Urinary bladder (tissue), 4 donors: Measurements from ENCODE around the gene OCLN. TPM values are rescaled to one million over a fixed set of nuclear protein-coding genes. Genes with fewer than 3 reads are reported as not detected.
"Not testable (repeated sequence)": the region's sequence is repeated elsewhere in the genome, so short reads cannot be mapped to it uniquely, and the experiment has no call there.

Experiments used
- DNase-seq: peaks from one replicate; pipeline ENCODE4 v3.0.0-alpha.2; 2015; ENCODE audit errors: extremely low spot score
- H3K27ac ChIP-seq: one replicate; pipeline ENCODE4 v1.5.1; 2013; ENCODE audit warnings: low read depth, mild to moderate bottlenecking, moderate library complexity
- H3K36me3 ChIP-seq: one replicate; pipeline ENCODE4 v1.6.1; 2013; ENCODE audit warnings: mild to moderate bottlenecking, moderate library complexity; ENCODE audit not compliant: insufficient read depth
- H3K4me1 ChIP-seq: one replicate; pipeline ENCODE4 v1.6.1; 2013; ENCODE audit warnings: mild to moderate bottlenecking, moderate library complexity; ENCODE audit not compliant: insufficient read depth
- H3K4me3 ChIP-seq: one replicate; pipeline ENCODE4 v1.5.1; 2013; ENCODE audit warnings: low read depth, low read length
- WGBS: extraction: QIAGEN DNeasy Blood & Tissue Kit; methylation state at CpG from one replicate; pipeline ENCODE4 v1.1.7; 2013; 5-methylcytosine and 5-hydroxymethylcytosine counted together
- polyA plus RNA-seq: library from polyadenylated mRNA; stranded (reverse); fragments of 200-250 nt; gene quantifications from one replicate; pipeline ENCODE4 v1.2.3, GENCODE V29; 2013
- total RNA-seq: library from RNA; depleted of rRNA; stranded (reverse); fragments of >200 nt; gene quantifications from one replicate; pipeline ENCODE4 v1.2.3, GENCODE V29; 2014
- donor health status: healthy with polysubstance abuse.
- donor health status: healthy.

Gene OCLN
- total and polyA plus RNA-seq, 2 donors = 3.0 to 18.2 TPM

- not testable (repeated sequence) for H3K27ac ChIP-seq, H3K4me3 ChIP-seq, H3K36me3 ChIP-seq, DNase-seq, H3K4me1 ChIP-seq
- 88% methylated on average over 6 of the region's 6 CpGs for WGBS
Measured at GRCh38 chr5:69471516-69471915, 21.1 kb upstream of the OCLN start.

GRCh38 chr5:69472535-69473143 lies 20.0 kb upstream of the OCLN start:
- not testable (repeated sequence) for H3K27ac ChIP-seq, DNase-seq, H3K36me3 ChIP-seq, H3K4me3 ChIP-seq, H3K4me1 ChIP-seq
- WGBS = 88% methylated on average over 16 of the region's 16 CpGs

GRCh38 chr5:69477170-69477569 lies 15.4 kb upstream of the OCLN start:
- Histone ChIP-seq H3K4me3 (no peak overlapping the region), H3K36me3 (no peaks in the 10 kb centered on the region), H3K4me1 (no peaks in the 10 kb centered on the region), H3K27ac (no peak overlapping the region)
- DNase-seq = no peak
- WGBS = 12% methylated on average over 1 of the region's 1 CpG

- H3K36me3 ChIP-seq, H3K4me3 ChIP-seq, H3K4me1 ChIP-seq, H3K27ac ChIP-seq, DNase-seq: not testable (repeated sequence)
- 82% methylated on average over 7 of the region's 7 CpGs for WGBS
Measured at GRCh38 chr5:69478296-69478695, 14.3 kb upstream of the OCLN start.

- no peak for DNase-seq
- no peak overlapping the region for H3K4me3 ChIP-seq
- 77% methylated on average over 7 of the region's 7 CpGs for WGBS
- no peak overlapping the region for H3K27ac ChIP-seq
- H3K36me3 ChIP-seq = no peaks in the 10 kb centered on the region
- no peaks in the 10 kb centered on the region for H3K4me1 ChIP-seq
Measured at GRCh38 chr5:69484891-69485290, 7.7 kb upstream of the OCLN start.

GRCh38 chr5:69485471-69485870 lies 7.1 kb upstream of the OCLN start:
- Histone ChIP-seq H3K4me1 (no peaks in the 10 kb centered on the region), H3K36me3 (no peaks in the 10 kb centered on the region), H3K27ac (no peak overlapping the region), H3K4me3 (no peak overlapping the region)
- DNase-seq = no peak
- WGBS = 88% methylated on average over 1 of the region's 1 CpG

GRCh38 chr5:69489246-69489645 lies 3.3 kb upstream of the OCLN start:
- Histone ChIP-seq H3K27ac (no peak overlapping the region), H3K4me1 (no peaks in the 10 kb centered on the region), H3K36me3 (no peaks in the 10 kb centered on the region), H3K4me3 (no peak overlapping the region)
- WGBS = 71% methylated on average over 4 of the region's 4 CpGs
- DNase-seq = no peak

- no peaks in the 10 kb centered on the region for H3K36me3 ChIP-seq
- WGBS = 41% methylated on average over 2 of the region's 2 CpGs
- H3K4me3 ChIP-seq = no peak overlapping the region
- no peaks in the 10 kb centered on the region for H3K4me1 ChIP-seq
- no peak for DNase-seq
- H3K27ac ChIP-seq = no peak overlapping the region
Measured at GRCh38 chr5:69491027-69491426, 1.6 kb upstream of the OCLN start.

- Histone ChIP-seq H3K36me3 (no peaks in the 10 kb centered on the region), H3K4me1 (no peaks in the 10 kb centered on the region), H3K4me3 (peak overlapping the region; percentile 45), H3K27ac (no peak overlapping the region)
- WGBS = 10% methylated on average over 17 of the region's 17 CpGs
- no peak for DNase-seq
Measured at GRCh38 chr5:69491838-69492390, 676 bp upstream of the OCLN start.

GRCh38 chr5:69492923-69493395 lies 369 bp downstream of the OCLN start:
- under 1% methylated on average over 42 of the region's 42 CpGs for WGBS
- H3K4me1 ChIP-seq = no peaks in the 10 kb centered on the region
- peak overlapping the region; percentile 52 for H3K27ac ChIP-seq
- no peak for DNase-seq
- H3K4me3 ChIP-seq = peak overlapping the region; percentile 45
- H3K36me3 ChIP-seq = no peaks in the 10 kb centered on the region

GRCh38 chr5:69493396-69494133 lies 975 bp downstream of the OCLN start:
- H3K36me3 ChIP-seq = no peaks in the 10 kb centered on the region
- peak overlapping the region; percentile 45 for H3K4me3 ChIP-seq
- no peaks in the 10 kb centered on the region for H3K4me1 ChIP-seq
- H3K27ac ChIP-seq = peak overlapping the region; percentile 7
- WGBS = 2% methylated on average over 62 of the region's 62 CpGs
- DNase-seq = no peak

- DNase-seq = no peak
- Histone ChIP-seq H3K36me3 (no peaks in the 10 kb centered on the region), H3K27ac (no peak overlapping the region), H3K4me3 (no peak overlapping the region), H3K4me1 (no peaks in the 10 kb centered on the region)
- WGBS = 75% methylated on average over 8 of the region's 8 CpGs
Measured at GRCh38 chr5:69494452-69494851, 1.9 kb downstream of the OCLN start.

- WGBS = 63% methylated on average over 5 of the region's 5 CpGs
- H3K4me3 ChIP-seq = no peak overlapping the region
Measured at GRCh38 chr5:69497006-69497520, 4.5 kb downstream of the OCLN start.

GRCh38 chr5:69498384-69498783 lies 5.8 kb downstream of the OCLN start:
- no peak overlapping the region for H3K27ac ChIP-seq

More at GRCh38 chr5:69497006-69497520, 4.5 kb downstream of the OCLN start:
- no peak overlapping the region for H3K27ac ChIP-seq
- DNase-seq = no peak
- H3K36me3 ChIP-seq = no peaks in the 10 kb centered on the region
- no peaks in the 10 kb centered on the region for H3K4me1 ChIP-seq

More at GRCh38 chr5:69498384-69498783, 5.8 kb downstream of the OCLN start:
- Histone ChIP-seq H3K36me3 (no peaks in the 10 kb centered on the region), H3K4me1 (no peaks in the 10 kb centered on the region), H3K4me3 (no peak overlapping the region)
- no peak for DNase-seq
- WGBS = 96% methylated on average over 3 of the region's 3 CpGs
